Measurements from ENCODE around the gene BCL7C. TPM values are rescaled to one million over a fixed set of nuclear protein-coding genes. Genes with fewer than 3 reads are reported as not detected.

Gene BCL7C
- total and polyA plus RNA-seq, 2 of the 13 experiments (the other 11 are each of a cell fraction or from before 2014, with no cell fraction given): 17.7 to 33.8 TPM

DNA sequence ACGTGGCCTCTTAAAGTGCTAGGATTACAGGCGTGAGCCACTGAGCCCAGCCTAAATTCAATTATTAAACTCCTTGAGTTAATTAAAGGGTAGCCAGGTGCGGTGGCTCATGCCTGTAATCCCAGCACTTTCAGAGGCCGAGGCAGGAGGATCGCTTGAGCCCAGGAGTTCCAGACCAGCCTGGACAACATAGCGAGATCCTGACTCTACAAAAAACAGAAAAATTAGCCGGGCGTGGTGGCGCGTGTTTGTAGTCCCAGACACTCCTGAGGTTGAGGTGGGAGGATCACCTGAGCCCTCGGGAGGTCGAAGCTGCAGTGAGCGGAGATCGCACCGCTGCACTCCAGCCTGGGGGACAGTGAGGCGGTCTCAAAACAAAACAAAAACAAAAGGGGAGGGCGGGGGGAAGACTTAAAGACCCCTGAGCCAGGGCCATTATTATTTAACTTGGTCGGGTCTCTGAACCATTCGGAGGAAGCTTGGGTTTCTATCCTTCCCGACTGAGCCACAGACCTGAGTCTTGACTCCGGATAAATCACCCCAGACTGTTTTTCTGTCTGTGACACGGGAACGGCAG, 19.5 kb downstream of the BCL7C start:
- CTCF ChIA-PET (ENCODE audit: low intra/inter-chr PET ratio, low total read pairs): no interaction called here
- H2AFZ ChIP-seq (ENCODE audit: low read length): no peak overlapping the region
- TF ChIP-seq, protein P1, sequence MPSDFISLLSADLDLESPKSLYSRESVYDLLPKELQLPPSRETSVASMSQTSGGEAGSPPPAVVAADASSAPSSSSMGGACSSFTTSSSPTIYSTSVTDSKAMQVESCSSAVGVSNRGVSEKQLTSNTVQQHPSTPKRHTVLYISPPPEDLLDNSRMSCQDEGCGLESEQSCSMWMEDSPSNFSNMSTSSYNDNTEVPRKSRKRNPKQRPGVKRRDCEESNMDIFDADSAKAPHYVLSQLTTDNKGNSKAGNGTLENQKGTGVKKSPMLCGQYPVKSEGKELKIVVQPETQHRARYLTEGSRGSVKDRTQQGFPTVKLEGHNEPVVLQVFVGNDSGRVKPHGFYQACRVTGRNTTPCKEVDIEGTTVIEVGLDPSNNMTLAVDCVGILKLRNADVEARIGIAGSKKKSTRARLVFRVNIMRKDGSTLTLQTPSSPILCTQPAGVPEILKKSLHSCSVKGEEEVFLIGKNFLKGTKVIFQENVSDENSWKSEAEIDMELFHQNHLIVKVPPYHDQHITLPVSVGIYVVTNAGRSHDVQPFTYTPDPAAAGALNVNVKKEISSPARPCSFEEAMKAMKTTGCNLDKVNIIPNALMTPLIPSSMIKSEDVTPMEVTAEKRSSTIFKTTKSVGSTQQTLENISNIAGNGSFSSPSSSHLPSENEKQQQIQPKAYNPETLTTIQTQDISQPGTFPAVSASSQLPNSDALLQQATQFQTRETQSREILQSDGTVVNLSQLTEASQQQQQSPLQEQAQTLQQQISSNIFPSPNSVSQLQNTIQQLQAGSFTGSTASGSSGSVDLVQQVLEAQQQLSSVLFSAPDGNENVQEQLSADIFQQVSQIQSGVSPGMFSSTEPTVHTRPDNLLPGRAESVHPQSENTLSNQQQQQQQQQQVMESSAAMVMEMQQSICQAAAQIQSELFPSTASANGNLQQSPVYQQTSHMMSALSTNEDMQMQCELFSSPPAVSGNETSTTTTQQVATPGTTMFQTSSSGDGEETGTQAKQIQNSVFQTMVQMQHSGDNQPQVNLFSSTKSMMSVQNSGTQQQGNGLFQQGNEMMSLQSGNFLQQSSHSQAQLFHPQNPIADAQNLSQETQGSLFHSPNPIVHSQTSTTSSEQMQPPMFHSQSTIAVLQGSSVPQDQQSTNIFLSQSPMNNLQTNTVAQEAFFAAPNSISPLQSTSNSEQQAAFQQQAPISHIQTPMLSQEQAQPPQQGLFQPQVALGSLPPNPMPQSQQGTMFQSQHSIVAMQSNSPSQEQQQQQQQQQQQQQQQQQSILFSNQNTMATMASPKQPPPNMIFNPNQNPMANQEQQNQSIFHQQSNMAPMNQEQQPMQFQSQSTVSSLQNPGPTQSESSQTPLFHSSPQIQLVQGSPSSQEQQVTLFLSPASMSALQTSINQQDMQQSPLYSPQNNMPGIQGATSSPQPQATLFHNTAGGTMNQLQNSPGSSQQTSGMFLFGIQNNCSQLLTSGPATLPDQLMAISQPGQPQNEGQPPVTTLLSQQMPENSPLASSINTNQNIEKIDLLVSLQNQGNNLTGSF (CRISPR knock-in tag; IDR thresholded peaks at IDR 0.05): peak; percentile 57; the same call in 1 of the 2 replicates
- TF ChIP-seq XBP1 (CRISPR knock-in tag; IDR thresholded peaks at IDR 0.05) (0 out of 2 replicates have a peak, but pooled peaks have one; percentile 36), KDM1A (CRISPR knock-in tag; IDR thresholded peaks at IDR 0.05) (0 out of 2 replicates have a peak, but pooled peaks have one; percentile 22), ZNF790 (CRISPR knock-in tag; IDR thresholded peaks at IDR 0.05; ENCODE audit: borderline replicate concordance) (0 out of 2 replicates have a peak, but pooled peaks have one; percentile 16), IRF2 (CRISPR knock-in tag; IDR thresholded peaks at IDR 0.05) (peak; percentile 18; the same call in 1 of the 2 replicates), NR2F1 (CRISPR knock-in tag; IDR thresholded peaks at IDR 0.05) (peak in 1 of 2 experiments; percentile 16; a peak in 1 of 4 replicates), ZNF607 (CRISPR knock-in tag; IDR thresholded peaks at IDR 0.05; ENCODE audit: borderline replicate concordance) (peak; percentile 16; the same call in 1 of the 2 replicates), ZNF136 (CRISPR knock-in tag; IDR thresholded peaks at IDR 0.05; ENCODE audit: low read depth) (no peak), ZNF569 (CRISPR knock-in tag; IDR thresholded peaks at IDR 0.05; ENCODE audit: borderline replicate concordance) (no peak), ZNF121 (CRISPR knock-in tag; IDR thresholded peaks at IDR 0.05) (peak; percentile 95), ZNF441 (CRISPR knock-in tag; IDR thresholded peaks at IDR 0.05; ENCODE audit: borderline replicate concordance) (0 out of 2 replicates have a peak, but pooled peaks have one; percentile 34), SRSF1 (optimal IDR thresholded peaks at IDR 0.05; ENCODE audit: low read depth, low read length) (peak; percentile 20), ARID2 (CRISPR knock-in tag; IDR thresholded peaks at IDR 0.05; ENCODE audit: borderline replicate concordance) (no peak)
- TF ChIP-seq, protein P2, sequence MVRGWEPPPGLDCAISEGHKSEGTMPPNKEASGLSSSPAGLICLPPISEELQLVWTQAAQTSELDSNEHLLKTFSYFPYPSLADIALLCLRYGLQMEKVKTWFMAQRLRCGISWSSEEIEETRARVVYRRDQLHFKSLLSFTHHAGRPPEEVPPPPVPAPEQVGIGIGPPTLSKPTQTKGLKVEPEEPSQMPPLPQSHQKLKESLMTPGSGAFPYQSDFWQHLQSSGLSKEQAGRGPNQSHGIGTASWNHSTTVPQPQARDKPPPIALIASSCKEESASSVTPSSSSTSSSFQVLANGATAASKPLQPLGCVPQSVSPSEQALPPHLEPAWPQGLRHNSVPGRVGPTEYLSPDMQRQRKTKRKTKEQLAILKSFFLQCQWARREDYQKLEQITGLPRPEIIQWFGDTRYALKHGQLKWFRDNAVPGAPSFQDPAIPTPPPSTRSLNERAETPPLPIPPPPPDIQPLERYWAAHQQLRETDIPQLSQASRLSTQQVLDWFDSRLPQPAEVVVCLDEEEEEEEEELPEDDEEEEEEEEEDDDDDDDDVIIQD (CRISPR knock-in tag; IDR thresholded peaks at IDR 0.05; ENCODE audit: low read depth): 0 out of 2 replicates have a peak, but pooled peaks have one; percentile 22
- TF ChIP-seq, protein P3, sequence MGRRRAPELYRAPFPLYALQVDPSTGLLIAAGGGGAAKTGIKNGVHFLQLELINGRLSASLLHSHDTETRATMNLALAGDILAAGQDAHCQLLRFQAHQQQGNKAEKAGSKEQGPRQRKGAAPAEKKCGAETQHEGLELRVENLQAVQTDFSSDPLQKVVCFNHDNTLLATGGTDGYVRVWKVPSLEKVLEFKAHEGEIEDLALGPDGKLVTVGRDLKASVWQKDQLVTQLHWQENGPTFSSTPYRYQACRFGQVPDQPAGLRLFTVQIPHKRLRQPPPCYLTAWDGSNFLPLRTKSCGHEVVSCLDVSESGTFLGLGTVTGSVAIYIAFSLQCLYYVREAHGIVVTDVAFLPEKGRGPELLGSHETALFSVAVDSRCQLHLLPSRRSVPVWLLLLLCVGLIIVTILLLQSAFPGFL (CRISPR knock-in tag; IDR thresholded peaks at IDR 0.05): 0 out of 2 replicates have a peak, but pooled peaks have one; percentile 5

More for the DNA sequence above, 19.5 kb downstream of the BCL7C start:
- DNase-seq (ENCODE audit: low spot score) (no peak), FAIRE-seq (no peak), ATAC-seq (peak; percentile 2; the same call in 1 of the 3 replicates)
- Histone ChIP-seq H3K4me1 (ENCODE audit: insufficient read depth, low read length) (peaks cover 29% of the 10 kb centered on the region), H3K79me2 (ENCODE audit: insufficient read depth, low read length) (peaks cover 20% of the 10 kb centered on the region), H3K27ac (ENCODE audit: extremely low read length, insufficient read depth, low read length) (peak overlapping the region; percentile 86), H3K27me3 (ENCODE audit: control insufficient read depth in 1 of 2, insufficient read depth in 2 of 2, low read length in 2 of 2) (no peaks in the 10 kb centered on the region; a peak in 1 of 5 replicates), H3K36me3 (replicated peaks in 1 of 2; ENCODE audit: control insufficient read depth in 1 of 2, insufficient read depth in 2 of 2, low read length in 2 of 2) (peaks cover 0 to 2% of the 10 kb centered on the region in 2 experiments; a peak in 2 of 5 replicates), H4K20me1 (ENCODE audit: insufficient read depth, low read length) (no peaks in the 10 kb centered on the region), H3K4me3 (replicated peaks in 1 of 3; ENCODE audit: insufficient read depth in 1 of 3, low read depth in 2 of 3, low read length in 3 of 3) (peak overlapping the region; percentile 84 to 97 (median 86)), H3K9me3 (ENCODE audit: low read length) (no peaks in the 10 kb centered on the region), H3K4me2 (ENCODE audit: low read depth, low read length) (peak overlapping the region; percentile 92), H3K9ac (ENCODE audit: insufficient read depth, low read depth, low read length) (peak overlapping the region; percentile 91)
- WGBS (ENCODE audit: low lambda C conversion rate): 18% methylated on average over 22 of the region's 23 CpGs
- intact Hi-C loops (cut with micrococcal nuclease; ENCODE audit: unreplicated experiment) (loop anchor here (2.0 kb wide), 2 partner anchors 22 to 30 kb away; partner anchors contain the start of gene CTF1), in situ Hi-C loops (cut with HindIII; ENCODE audit: extremely low pct_ligation_motif_present, low pct_unique_long_range_greater_than_20kb) (no loop called here)
- BruUV-seq (replicated peaks): no TSS peak
- POLR2A ChIA-PET: interaction anchor here (0.5 to 4.8 kb wide), 22 partner anchors 7 to 808 kb away, joined by 3 to 69 read pairs (median 6); partner anchors contain the start of genes ALDOA, BCL7C, CTF1 and PHKG2

All from HepG2 (cell line).